ENCODE data around the gene NAT16.

GRCh38 chr7:101169110-101169837 lies 10.8 kb downstream of the NAT16 start:
- TF ChIP-seq CTCF (IDR thresholded peaks at IDR 0.05 in 2 of 3, conservative IDR thresholded peaks at IDR 0.05 in 1 of 3; ENCODE audit: insufficient read depth in 2 of 3, low read depth in 1 of 3, low read length in 3 of 3) (no peak), MIER1 (IDR thresholded peaks at IDR 0.05; ENCODE audit: low read depth) (peak; percentile 63; the same call in 1 of the 2 replicates), ZBTB33 (CRISPR knock-in tag; IDR thresholded peaks at IDR 0.05) (no peak), EZH2 (IDR thresholded peaks at IDR 0.05; ENCODE audit: borderline replicate concordance, low read depth, low read length) (no peak), HDAC6 (IDR thresholded peaks at IDR 0.05; ENCODE audit: low read depth, low read length) (no peak), TBP (optimal IDR thresholded peaks at IDR 0.05; ENCODE audit: low read depth, low read length) (no peak), CREB1 (IDR thresholded peaks at IDR 0.05) (no peak), CREB1 (CRISPR knock-in tag; IDR thresholded peaks at IDR 0.05) (no peak), ZSCAN32 (CRISPR knock-in tag; IDR thresholded peaks at IDR 0.05) (no peak), ADNP (tag; IDR thresholded peaks at IDR 0.05) (no peak), FOXA3 (CRISPR knock-in tag; conservative IDR thresholded peaks at IDR 0.05 in 1 of 2, IDR thresholded peaks at IDR 0.05 in 1 of 2) (no peak), POLR2AphosphoS5 (IDR thresholded peaks at IDR 0.05; ENCODE audit: control insufficient read depth, insufficient read depth, low read depth, low read length) (no peak), CHD2 (IDR thresholded peaks at IDR 0.05; ENCODE audit: low read depth, low read length) (no peak), ESRRA (IDR thresholded peaks at IDR 0.05; ENCODE audit: borderline replicate concordance, low read depth) (no peak), YY1 (IDR thresholded peaks at IDR 0.05; ENCODE audit: borderline replicate concordance in 1 of 3, control insufficient read depth in 1 of 3, extremely low read depth in 1 of 3, insufficient read depth in 3 of 3, insufficient read length in 1 of 3, insufficient replicate concordance in 2 of 3, low read depth in 1 of 3, low read length in 2 of 3) (no peak)
